DOHH2 (cell line): ENCODE results near the gene GLT1D1.

Experiments
- H3F3A ChIP-seq: fragments of 200-600 bp; sonication (generic), shearing (Covaris generic); 2 replicates; pipeline ENCODE4 v1.6.0; 2016; ENCODE audit warnings: antibody characterized with exemption, mild to moderate bottlenecking; ENCODE audit not compliant: control insufficient read depth, insufficient read depth
- H3K27ac ChIP-seq: fragments of 200-600 bp; sonication (generic); 2 replicates; pipeline ENCODE4 v1.5.1; 2014; ENCODE audit warnings: low read depth, mild to moderate bottlenecking, low read length, moderate library complexity
- H3K27me3 ChIP-seq: fragments of 200-600 bp; sonication (generic); 2 replicates; pipeline ENCODE4 v1.6.1; 2014; ENCODE audit warnings: mild to moderate bottlenecking, low read length, mixed read lengths; ENCODE audit not compliant: control insufficient read depth
- H3K36me3 ChIP-seq: fragments of 200-600 bp; sonication (generic); 2 replicates; pipeline ENCODE4 v1.6.1; 2014; ENCODE audit warnings: mild to moderate bottlenecking, low read length, moderate library complexity, mixed read lengths; ENCODE audit not compliant: control insufficient read depth
- H3K4me1 ChIP-seq: fragments of 200-600 bp; sonication (generic); 2 replicates; pipeline ENCODE4 v1.6.1; 2014; ENCODE audit warnings: mild to moderate bottlenecking, low read length, mixed read lengths; ENCODE audit not compliant: control insufficient read depth
- H3K4me2 ChIP-seq: fragments of 200-600 bp; sonication (generic); 2 replicates; pipeline ENCODE4 v1.6.0; 2014; ENCODE audit warnings: mild to moderate bottlenecking, low read length, moderate library complexity
- H3K4me3 ChIP-seq: fragments of 200-600 bp; sonication (generic); 2 replicates; pipeline ENCODE4 v1.5.1; 2014; ENCODE audit warnings: mild to moderate bottlenecking, low read length, mixed read lengths
- H3K79me2 ChIP-seq: fragments of 200-600 bp; sonication (generic); 2 replicates; pipeline ENCODE4 v1.6.1; 2014; ENCODE audit warnings: mild to moderate bottlenecking, low read length, mixed read lengths; ENCODE audit not compliant: control insufficient read depth
- H3K9me2 ChIP-seq: fragments of 200-600 bp; sonication (generic); replicated peaks from 2 replicates; pipeline ENCODE4 v1.6.1; 2014; ENCODE audit warnings: mild to moderate bottlenecking, low read length, mixed read lengths; ENCODE audit not compliant: control insufficient read depth
- H3K9me3 ChIP-seq: fragments of 200-600 bp; sonication (generic); 2 replicates; pipeline ENCODE4 v1.6.1; 2014; ENCODE audit warnings: antibody characterized with exemption, low read length, mixed read lengths; ENCODE audit not compliant: control insufficient read depth, insufficient read depth
- H4K20me1 ChIP-seq: fragments of 200-600 bp; sonication (generic); 2 replicates; pipeline ENCODE4 v1.6.0; 2014; ENCODE audit warnings: low read depth, mild to moderate bottlenecking, antibody characterized with exemption, low read length, moderate library complexity; ENCODE audit not compliant: control insufficient read depth, insufficient read depth
- CTCF ChIP-seq: fragments of 200-600 bp; sonication (generic); IDR thresholded peaks from one replicate; pipeline ENCODE4 v1.5.1; 2014; ENCODE audit warnings: antibody characterized with exemption, mild to moderate bottlenecking, low read depth, low read length; ENCODE audit not compliant: poor library complexity, severe bottlenecking
- EZH2phosphoT487 ChIP-seq: fragments of 200-600 bp; sonication (generic); IDR thresholded peaks from 2 replicates; pipeline ENCODE4 v1.6.1; 2017; ENCODE audit warnings: borderline replicate concordance, mild to moderate bottlenecking, antibody characterized with exemption, low read length, moderate library complexity, mixed read lengths

The GLT1D1 gene

GRCh38 chr12:128983371-128983770 is 130.1 kb downstream of the GLT1D1 start:
- H3K4me1 ChIP-seq, result no peaks in the 10 kb centered on the region
- TF ChIP-seq CTCF (no peak), EZH2phosphoT487 (no peak)

GRCh38 chr12:128986957-128987356 is 133.7 kb downstream of the GLT1D1 start:
- Histone ChIP-seq H3K9me2 (no peaks in the 10 kb centered on the region), H3K36me3 (no peaks in the 10 kb centered on the region), H3K27ac (no peak overlapping the region), H3K4me3 (no peak overlapping the region), H3K9me3 (no peaks in the 10 kb centered on the region), H3F3A (no peaks in the 10 kb centered on the region), H3K4me1 (no peaks in the 10 kb centered on the region), H4K20me1 (no peaks in the 10 kb centered on the region), H3K79me2 (no peaks in the 10 kb centered on the region), H3K4me2 (no peak overlapping the region), H3K27me3 (0 out of 2 replicates have a peak, but pooled peaks cover 2% of the 10 kb centered on the region)
- TF ChIP-seq CTCF (no peak), EZH2phosphoT487 (no peak)

More at GRCh38 chr12:128983371-128983770, 130.1 kb downstream of the GLT1D1 start:
- no peaks in the 10 kb centered on the region for H3K79me2 ChIP-seq
- H4K20me1 ChIP-seq, result no peaks in the 10 kb centered on the region
- no peaks in the 10 kb centered on the region for H3K36me3 ChIP-seq
- no peak overlapping the region for H3K27ac ChIP-seq
- H3K27me3 ChIP-seq, result no peaks in the 10 kb centered on the region
- no peaks in the 10 kb centered on the region for H3K9me2 ChIP-seq
- no peak overlapping the region for H3K4me2 ChIP-seq
- no peaks in the 10 kb centered on the region for H3F3A ChIP-seq
- H3K4me3 ChIP-seq, result no peak overlapping the region
- H3K9me3 ChIP-seq, result no peaks in the 10 kb centered on the region

GRCh38 chr12:128989287-128989686 is 136.0 kb downstream of the GLT1D1 start:
- H3K79me2 ChIP-seq, result no peaks in the 10 kb centered on the region
- H3K36me3 ChIP-seq, result no peaks in the 10 kb centered on the region
- no peak overlapping the region for H3K4me3 ChIP-seq
- no peaks in the 10 kb centered on the region for H3K9me2 ChIP-seq
- no peaks in the 10 kb centered on the region for H3K4me1 ChIP-seq
- H3K4me2 ChIP-seq, result no peak overlapping the region
- no peaks in the 10 kb centered on the region for H4K20me1 ChIP-seq
- no peaks in the 10 kb centered on the region for H3K9me3 ChIP-seq
- TF ChIP-seq CTCF, result no peak
- no peak for TF ChIP-seq EZH2phosphoT487
- H3K27ac ChIP-seq, result no peak overlapping the region
- 0 out of 2 replicates have a peak, but pooled peaks cover 2% of the 10 kb centered on the region for H3K27me3 ChIP-seq
- H3F3A ChIP-seq, result no peaks in the 10 kb centered on the region
